Measurements from ENCODE around the gene A3GALT2.
A peak's percentile ranks its signal among the peaks of the same experiment; 100 is the strongest.

Gene A3GALT2

GRCh38 chr1:33349778-33350610 lies 29.1 kb upstream of the A3GALT2 start:
- DNase-seq = peak; percentile 85

DNA sequence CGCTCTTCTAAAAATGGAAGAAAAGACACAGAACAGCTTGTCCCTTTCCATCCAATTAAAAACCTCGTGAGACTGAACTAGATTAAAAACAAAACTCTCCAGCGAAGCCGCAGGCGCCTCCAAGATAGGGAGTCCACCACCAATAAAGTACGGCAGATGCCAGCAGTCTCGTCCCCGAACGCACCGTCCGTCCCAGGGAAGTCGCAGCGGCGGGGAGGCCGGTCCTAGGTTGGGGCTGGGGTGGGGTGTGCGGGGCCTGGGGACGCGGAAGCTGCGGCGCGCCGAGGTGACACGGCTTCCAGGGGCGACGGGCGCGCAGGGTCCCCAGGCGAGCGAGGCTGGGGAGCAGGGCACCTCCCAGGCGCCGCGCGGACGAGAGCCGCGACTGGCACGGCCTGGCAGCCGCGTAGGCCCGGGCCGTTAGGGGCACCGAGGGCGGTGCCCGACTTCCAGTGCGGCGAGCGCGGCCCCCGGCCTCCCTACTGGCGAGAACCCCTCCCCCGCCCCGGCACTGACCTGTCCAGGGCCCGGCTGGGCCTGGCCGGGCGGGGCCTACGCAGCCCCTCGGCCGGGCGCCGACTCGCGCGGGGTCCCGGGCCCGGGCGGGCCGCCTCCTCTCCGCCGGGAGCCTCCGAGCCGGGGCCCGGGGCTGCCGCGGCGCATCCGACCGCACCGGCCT lies 28.3 kb upstream of the A3GALT2 start:
- DNase-seq = peak; percentile 19

DNA sequence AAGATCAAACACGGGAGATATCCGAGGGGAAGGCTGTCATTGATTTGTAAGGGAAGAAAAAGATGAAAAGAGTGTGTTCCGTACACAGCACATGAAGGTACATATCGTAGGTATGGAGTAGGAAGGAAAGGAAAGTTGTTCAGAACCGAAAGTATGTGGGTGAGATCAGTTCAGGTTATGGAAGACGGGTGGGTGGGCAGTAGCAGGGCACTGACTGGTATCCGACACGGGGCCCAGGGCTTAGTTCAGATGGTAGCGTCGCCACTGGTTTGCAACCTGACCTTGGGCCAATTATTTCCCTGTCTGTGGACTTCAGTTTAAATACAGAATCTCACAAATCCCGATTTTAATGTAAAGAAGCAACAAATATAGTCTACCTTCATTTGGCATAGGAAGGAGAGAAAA lies 27.8 kb upstream of the A3GALT2 start:
- DNase-seq = no peak

- peak; percentile 71 for DNase-seq
Observed at GRCh38 chr1:33348194-33348593, 27.3 kb upstream of the A3GALT2 start.

- DNase-seq = peak; percentile 31
Observed at GRCh38 chr1:33347650-33347992, 26.7 kb upstream of the A3GALT2 start.

- DNase-seq = peak; percentile 97
Observed at GRCh38 chr1:33346927-33347649, 26.2 kb upstream of the A3GALT2 start.

GRCh38 chr1:33346533-33346926 lies 25.6 kb upstream of the A3GALT2 start:
- no peak for DNase-seq

- DNase-seq = peak; percentile 26
Observed at GRCh38 chr1:33344896-33345560, 24.1 kb upstream of the A3GALT2 start.

DNA sequence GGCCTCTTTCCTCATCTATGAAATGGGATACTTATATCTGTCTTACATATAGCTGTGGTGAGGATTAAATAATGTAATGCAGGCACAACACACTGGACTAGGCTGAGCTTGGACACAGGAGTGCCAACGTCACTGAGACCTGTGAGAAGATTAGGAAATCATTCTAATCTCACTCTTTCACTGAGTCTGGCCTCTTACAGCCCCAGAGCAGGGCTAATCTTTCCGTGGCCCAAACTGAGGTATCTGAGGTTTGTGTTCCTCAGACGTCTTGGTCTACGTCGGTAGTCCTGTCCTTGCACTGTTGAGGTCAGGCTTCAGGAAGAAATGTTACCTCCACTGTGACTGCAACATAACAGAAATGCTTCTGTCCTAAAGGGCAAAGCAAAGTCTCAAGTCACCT lies 22.6 kb upstream of the A3GALT2 start:
- DNase-seq = no peak

DNA sequence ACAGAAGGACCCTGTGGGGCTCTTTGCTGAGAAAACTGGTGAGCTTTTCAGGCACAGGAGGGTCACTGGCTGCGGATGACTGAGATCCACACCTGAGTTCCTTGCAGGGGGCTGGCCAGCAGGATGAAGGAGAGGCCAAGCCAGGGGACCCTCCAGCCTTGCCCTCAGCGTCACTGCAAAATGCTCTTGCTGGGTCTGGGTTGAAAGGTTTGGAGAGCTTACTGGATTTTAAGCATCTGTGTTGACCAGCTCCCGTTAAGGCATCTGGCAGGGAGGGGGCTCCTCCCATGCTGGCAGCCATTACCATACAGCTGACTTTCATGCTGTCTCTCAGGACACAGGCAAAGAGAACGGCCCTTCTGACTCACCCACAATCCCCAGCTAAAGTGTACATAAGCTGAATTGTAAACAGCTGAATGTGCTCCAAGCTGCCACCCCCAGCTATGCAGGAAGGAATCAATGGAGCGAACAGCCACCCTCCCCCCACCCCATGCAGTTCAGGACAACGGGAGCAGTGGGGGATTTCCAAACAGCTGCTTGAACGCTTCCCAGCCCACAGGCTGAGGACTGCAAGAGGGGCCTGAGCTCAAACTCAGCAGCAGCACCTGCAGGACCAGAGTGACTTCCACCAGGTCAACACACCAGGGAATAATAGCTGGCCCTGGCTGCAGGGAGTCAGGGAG lies 21.3 kb upstream of the A3GALT2 start:
- DNase-seq = peak; percentile 97

- DNase-seq = no peak
Observed at GRCh38 chr1:33341190-33341589, 20.3 kb upstream of the A3GALT2 start.

GRCh38 chr1:33339413-33339812 lies 18.5 kb upstream of the A3GALT2 start:
- no peak for DNase-seq

DNA sequence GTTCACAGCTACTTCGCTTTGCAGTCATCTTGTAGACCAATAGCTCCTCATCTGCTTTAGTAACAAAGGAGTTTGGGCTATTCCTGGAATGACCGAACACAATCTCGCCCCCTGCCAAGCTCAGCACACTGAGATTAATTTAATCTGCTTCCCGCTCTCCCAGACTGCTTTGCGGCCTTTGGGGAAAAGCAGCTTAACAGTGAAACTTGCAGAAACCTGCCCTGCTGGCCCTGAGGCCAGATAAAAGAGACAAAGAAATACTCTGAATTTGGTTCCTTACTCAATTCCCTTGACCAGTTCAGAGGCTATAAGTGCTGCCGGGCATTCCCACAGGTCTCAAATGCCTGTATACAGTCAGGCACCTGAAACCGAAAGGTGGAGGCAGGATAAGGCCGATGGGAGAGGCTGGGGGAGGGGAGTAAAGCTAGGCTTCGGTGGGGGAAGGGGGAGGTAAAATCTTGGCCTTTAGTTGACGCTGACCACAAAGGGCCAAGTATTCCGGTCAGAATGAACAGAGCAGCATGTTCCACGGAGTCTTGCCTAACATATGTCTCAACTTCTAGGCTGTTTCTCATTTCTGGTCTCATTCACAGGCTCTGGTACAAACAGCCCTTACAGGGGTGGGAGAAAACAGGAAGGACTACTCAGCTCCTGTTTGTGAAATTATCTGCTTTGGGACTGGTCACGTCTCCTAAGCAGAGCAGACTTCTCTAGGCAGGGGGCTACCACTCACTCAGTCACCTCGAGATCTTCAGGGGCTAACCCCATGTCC lies 17.7 kb upstream of the A3GALT2 start:
- DNase-seq = peak; percentile 62

DNA sequence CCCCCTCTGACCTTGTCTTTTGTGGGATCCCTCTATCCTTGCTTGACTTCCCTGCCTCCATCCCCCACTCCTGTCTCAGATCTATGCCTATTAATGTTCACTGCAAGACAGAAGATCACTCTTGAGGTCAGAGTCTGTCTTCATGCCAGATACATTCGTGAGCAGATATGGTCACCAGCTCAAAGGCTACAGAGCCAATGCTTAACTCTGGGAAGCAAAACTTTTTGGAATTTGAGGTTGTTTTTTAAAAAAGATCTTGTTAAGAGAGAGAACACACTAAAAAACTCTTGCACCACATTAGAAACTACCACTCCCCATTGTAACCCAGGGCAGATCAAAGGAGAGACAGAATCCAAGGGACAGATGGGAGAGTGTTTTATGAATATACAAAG lies 17.1 kb upstream of the A3GALT2 start:
- peak; percentile 53 for DNase-seq

DNA sequence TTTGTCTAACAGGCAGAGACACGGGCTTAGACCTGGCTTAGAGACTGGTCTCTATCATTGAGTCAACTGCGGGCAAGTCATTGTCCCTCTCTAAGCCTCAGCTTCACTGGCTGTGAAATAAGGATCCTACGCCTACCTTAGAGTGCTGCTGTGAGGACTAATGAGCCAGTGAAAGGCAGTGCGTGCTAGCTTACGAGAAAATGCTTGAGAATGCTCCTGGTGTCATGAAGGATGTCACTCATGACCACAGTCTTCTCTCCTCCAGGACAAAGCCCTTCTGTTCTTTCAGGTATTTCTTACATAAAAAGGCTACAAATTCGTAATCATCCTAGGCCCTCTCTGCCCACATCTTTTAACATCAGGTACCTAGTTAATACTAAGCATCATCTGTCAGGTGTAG lies 16.5 kb upstream of the A3GALT2 start:
- DNase-seq = no peak

DNA sequence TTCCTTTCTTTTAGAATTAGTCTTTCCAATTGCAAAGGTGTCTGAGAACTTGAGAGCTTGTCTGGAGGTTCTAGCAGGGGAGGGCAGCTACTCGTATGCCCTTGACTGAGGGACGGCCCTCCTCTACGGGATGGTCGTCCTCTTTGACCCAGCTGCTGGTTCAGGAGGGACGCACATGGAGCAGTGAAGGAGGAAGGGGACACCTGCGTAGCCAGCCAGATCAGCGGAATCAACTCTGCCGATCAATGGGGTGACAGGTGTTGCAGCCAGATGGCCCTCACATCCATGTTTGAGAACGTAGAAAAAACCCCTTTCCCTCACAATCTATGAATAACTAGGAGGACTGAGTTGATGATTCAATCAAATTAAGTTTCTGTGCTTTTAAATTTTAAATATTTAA lies 15.7 kb upstream of the A3GALT2 start:
- DNase-seq = no peak

DNA sequence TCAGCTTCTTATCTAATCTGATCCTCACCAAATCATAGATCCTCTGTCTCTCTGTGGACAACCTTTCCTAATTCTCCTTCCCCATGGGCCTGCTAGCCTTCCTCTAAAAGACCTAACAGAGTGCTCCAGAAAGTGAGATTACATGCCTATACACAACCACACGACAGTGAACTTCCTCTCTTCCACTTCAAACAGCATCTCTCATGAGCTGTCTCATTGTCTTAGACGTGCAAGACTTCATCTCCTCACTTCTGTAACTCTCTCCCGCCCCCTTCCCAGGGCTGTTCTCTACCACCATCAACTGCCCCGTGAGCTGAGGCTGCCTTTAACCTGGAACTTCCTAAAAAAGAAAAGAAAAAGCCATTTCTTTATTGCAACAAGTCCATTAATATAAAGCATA lies 14.1 kb upstream of the A3GALT2 start:
- DNase-seq = no peak

GRCh38 chr1:33334081-33334552 lies 13.2 kb upstream of the A3GALT2 start:
- no peak for DNase-seq

- no peak for DNase-seq
Observed at GRCh38 chr1:33332881-33333280, 12.0 kb upstream of the A3GALT2 start.

GRCh38 chr1:33332357-33332789 lies 11.5 kb upstream of the A3GALT2 start:
- DNase-seq = no peak

GRCh38 chr1:33331444-33332356 lies 10.8 kb upstream of the A3GALT2 start:
- DNase-seq = no peak

Measured in fibroblast of skin of right biceps (primary cell).